GM12878 (cell line): Measurements from ENCODE around the gene B4GALNT2. TPM values are rescaled to one million over a fixed set of nuclear protein-coding genes. Genes with fewer than 3 reads are reported as not detected.

Experiments
- CTCF ChIP-seq, 3 experiments: IDR thresholded peaks in 2 of 3; conservative IDR thresholded peaks in 1 of 3; 2 replicates each; pipeline ENCODE4 v1.5.1; 2011; ENCODE audit warnings: low read depth in 3 of 3, low read length in 3 of 3, mild to moderate bottlenecking in 3 of 3, control low read depth in 2 of 3, moderate library complexity in 2 of 3, inconsistent platforms in 1 of 3, mixed read lengths in 1 of 3; ENCODE audit not compliant: control insufficient read depth in 2 of 3, insufficient read depth in 1 of 3; ENCODE audit errors: extremely low read depth in 1 of 3
- CUX1 ChIP-seq: IDR thresholded peaks from 2 replicates; pipeline ENCODE4 v1.6.1; 2012; ENCODE audit warnings: improper control_type of control experiment, low read depth, low read length; ENCODE audit not compliant: insufficient replicate concordance
- EED ChIP-seq: sonication (generic); IDR thresholded peaks from 2 replicates; pipeline ENCODE4 v1.6.1; 2016; ENCODE audit warnings: antibody characterized with exemption, low read depth
- HCFC1 ChIP-seq: fragments of 150-350 bp; IDR thresholded peaks from 2 replicates; pipeline ENCODE4 v1.6.1; 2014; ENCODE audit warnings: low read length
- NFXL1 ChIP-seq: fragments of 450-650 bp; IDR thresholded peaks from 2 replicates; pipeline ENCODE4 v1.6.1; 2017; ENCODE audit warnings: antibody characterized with exemption, mild to moderate bottlenecking, borderline replicate concordance
- SKIL ChIP-seq: fragments of 450-650 bp; IDR thresholded peaks from 2 replicates; pipeline ENCODE4 v1.6.1; 2017; ENCODE audit warnings: mild to moderate bottlenecking, low read depth, inconsistent platforms; ENCODE audit not compliant: poor library complexity, severe bottlenecking
- SMARCA5 ChIP-seq: fragments of 450-650 bp; IDR thresholded peaks from 2 replicates; pipeline ENCODE4 v1.6.1; 2017; ENCODE audit warnings: mild to moderate bottlenecking
- SRF ChIP-seq, 2 experiments: IDR thresholded peaks; 2 replicates each; pipeline ENCODE4 v1.6.1; 2011; ENCODE audit warnings: low read depth in 2 of 2, low read length in 2 of 2, mild to moderate bottlenecking in 1 of 2, moderate library complexity in 1 of 2
- TCF7 ChIP-seq: IDR thresholded peaks from 2 replicates; pipeline ENCODE4 v1.6.1; 2014; ENCODE audit warnings: antibody characterized with exemption, borderline replicate concordance
- ZBTB11 ChIP-seq: fragments of 450-650 bp; formaldehyde crosslinking; IDR thresholded peaks from 2 replicates; pipeline ENCODE4 v1.5.0; 2022; ENCODE audit warnings: mild to moderate bottlenecking, missing genetic modification characterization
- ZNF24 ChIP-seq: fragments of 450-650 bp; IDR thresholded peaks from 2 replicates; pipeline ENCODE4 v1.6.1; 2017; ENCODE audit warnings: antibody characterized with exemption, mild to moderate bottlenecking
- ZSCAN29 ChIP-seq: fragments of 450-650 bp; IDR thresholded peaks from 2 replicates; pipeline ENCODE4 v1.6.1; 2017; ENCODE audit warnings: mild to moderate bottlenecking, moderate library complexity
- polyA plus RNA-seq, 11 experiments: library from polyadenylated mRNA; depleted of rRNA in 4 of 11; unstranded in 6 of 11; stranded (reverse) in 5 of 11; fragments of >200 nt; fragmentation: Nextera tagmentation in 4 of 11; fragmentation: Illumina TruSeq in 1 of 11; extraction: Ambion mirVana in 4 of 11; extraction: Trizol in 1 of 11; gene quantifications; 1 replicate in 1 of 11; 2 replicates in 10 of 11; pipeline versions ENCODE4 v1.2.1 to v1.2.3, GENCODE V29; 2011 to 2016; ENCODE audit warnings: inconsistent platforms in 2 of 11, missing spikeins in 2 of 11, low read depth in 1 of 11
- total RNA-seq, 4 experiments: library from RNA; depleted of rRNA in 3 of 4; stranded (reverse); fragments of >200 nt in 3 of 4; fragmentation: Illumina TruSeq in 1 of 4; extraction: Trizol in 1 of 4; gene quantifications; 2 replicates each; pipeline versions ENCODE4 v1.2.1 to v1.2.3, GENCODE V29; 2013 to 2021

The B4GALNT2 gene
- total and polyA plus RNA-seq, 10 of the 15 experiments (the other 5 are each of a cell fraction or from before 2014, with no cell fraction given): not detected

GRCh38 chr17:49210158-49211029 is 77.8 kb downstream of the B4GALNT2 start, which contains the start of the genes ABI3 and GNGT2 (continued):
- TF ChIP-seq ZBTB11 (CRISPR knock-in tag) (no peak), SRF (IDR thresholded peaks at IDR 0.05; ENCODE audit: low read depth in 2 of 2, low read length in 2 of 2) (peak in 1 of 2 experiments; percentile 14; a peak in 1 of 4 replicates), SKIL (peak; percentile 52), ZSCAN29 (no peak), CUX1 (peak; percentile 64), HCFC1 (no peak), TCF7 (no peak), NFXL1 (no peak), CTCF (IDR thresholded peaks at IDR 0.05 in 2 of 3, conservative IDR thresholded peaks at IDR 0.05 in 1 of 3; ENCODE audit: control insufficient read depth in 2 of 3, extremely low read depth in 1 of 3, insufficient read depth in 1 of 3, low read depth in 3 of 3, low read length in 3 of 3) (no peak), SMARCA5 (peak; percentile 85; the same call in 1 of the 2 replicates), EED (peak; percentile 71; the same call in 1 of the 2 replicates), ZNF24 (no peak)
